GM10248 (cell line): Measurements from ENCODE around the gene ITPR1.

Experiments used
- CTCF ChIA-PET: fragments of 300-600 bp; sonication (Branson Sonifier 250); formaldehyde crosslinking; extraction: SDS; loops from one replicate; lab custom pipeline; 2021; ENCODE audit warnings: antibody characterized with exemption; lab: Yijun Ruan, JAX
- POLR2A ChIA-PET: fragments of 350-650 bp; sonication (Branson Sonifier 250); formaldehyde crosslinking; extraction: SDS; loops from one replicate; lab custom pipeline; 2020; ENCODE audit warnings: antibody characterized with exemption; lab: Yijun Ruan, JAX
- DNase-seq: peaks from one replicate; pipeline ENCODE4 v3.0.0; 2012; ENCODE audit errors: extremely low spot score
- CTCF ChIP-seq: IDR thresholded peaks from 2 replicates; pipeline ENCODE4 v1.5.1; 2012; ENCODE audit warnings: mild to moderate bottlenecking, low read depth; ENCODE audit errors: extremely low read depth, missing control alignments, control extremely low read depth

Gene ITPR1

GRCh38 chr3:4822568-4822967 lies 329.4 kb downstream of the ITPR1 start:
- CTCF ChIA-PET = interaction anchor here (1.2 kb wide), 1 partner anchor 158 kb away, joined by 3 read pairs; no protein-coding TSS in a partner anchor
- no peak for DNase-seq
- POLR2A ChIA-PET = interaction anchor here (0.6 kb wide), 1 partner anchor 156 kb away, joined by 3 read pairs; no protein-coding TSS in a partner anchor
- no peak for TF ChIP-seq CTCF

GRCh38 chr3:4823385-4823784 lies 330.2 kb downstream of the ITPR1 start:
- no peak for TF ChIP-seq CTCF
- POLR2A ChIA-PET = no interaction called here
- DNase-seq = no peak
- CTCF ChIA-PET = interaction anchor here (0.8 to 1.2 kb wide), 3 partner anchors 12 to 102 kb away, joined by 3 to 4 read pairs (median 3); no protein-coding TSS in a partner anchor

DNA sequence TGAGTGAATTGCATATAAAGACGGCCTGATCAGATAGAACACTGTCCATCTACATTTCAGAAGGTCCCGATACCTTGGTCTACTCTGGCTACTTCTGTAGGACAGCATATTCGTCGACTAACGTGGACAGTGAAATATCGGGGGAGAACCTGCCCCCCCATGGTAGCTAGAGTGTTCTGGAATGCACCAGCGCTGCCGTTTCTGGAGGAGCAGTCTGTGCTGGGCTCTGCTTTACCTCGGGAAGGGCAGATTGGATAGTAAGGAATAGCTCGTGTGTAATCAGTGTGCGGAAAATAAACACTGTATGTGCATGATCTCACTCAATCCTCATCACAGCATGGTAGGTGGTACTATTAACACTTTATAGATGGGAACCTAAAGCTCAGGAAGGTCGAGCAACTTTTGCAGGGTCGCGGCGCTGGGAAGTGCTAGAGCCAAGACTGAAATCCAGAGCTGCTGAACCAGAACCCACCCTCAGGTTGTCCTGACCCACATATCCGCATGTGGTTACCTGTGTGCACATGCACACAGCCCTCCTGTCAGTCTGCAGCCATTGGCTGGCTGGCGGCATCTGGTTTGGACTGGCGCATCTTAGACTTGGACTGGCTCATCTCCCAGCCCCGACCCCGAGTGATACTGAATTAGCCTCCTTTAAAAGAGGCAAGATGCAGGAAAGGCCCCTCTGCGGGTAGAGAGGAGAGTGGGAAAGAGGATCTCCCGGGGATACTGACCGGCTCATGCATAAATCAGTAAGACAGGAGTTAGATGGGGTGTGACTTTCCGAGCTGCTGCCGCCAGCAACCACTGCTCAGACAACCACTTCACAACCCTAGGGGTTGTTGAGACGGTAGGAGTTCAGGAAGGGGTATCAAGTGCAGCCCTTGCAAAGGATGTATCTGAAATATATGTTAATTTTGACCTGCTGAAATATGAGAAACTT lies 331.1 kb downstream of the ITPR1 start:
- POLR2A ChIA-PET = no interaction called here
- no peak for DNase-seq
- TF ChIP-seq CTCF = no peak
- CTCF ChIA-PET = interaction anchor here (0.8 to 5.0 kb wide), 7 partner anchors 9 to 112 kb away, joined by 3 to 24 read pairs (median 4); no protein-coding TSS in a partner anchor

DNA sequence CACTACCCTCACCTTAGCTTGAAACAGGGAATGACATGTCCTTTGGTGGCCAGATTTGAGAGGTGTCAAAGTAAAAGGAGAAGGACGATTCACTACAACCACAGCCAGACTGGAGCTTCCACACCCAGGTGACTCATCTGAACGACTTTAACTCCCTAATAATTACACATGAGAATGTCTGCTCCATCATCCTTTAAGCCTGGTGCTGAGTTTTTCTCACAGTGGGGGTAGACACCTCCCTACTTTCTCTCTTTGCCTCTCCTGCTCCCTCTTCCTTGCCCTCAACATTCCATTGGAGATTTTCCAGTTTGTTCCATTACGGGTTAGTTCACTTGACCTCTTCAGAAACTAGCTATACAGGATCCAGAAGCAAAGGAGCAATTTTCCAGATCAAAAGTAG lies 331.8 kb downstream of the ITPR1 start:
- CTCF ChIA-PET = interaction anchor here (1.0 to 5.0 kb wide), 6 partner anchors 9 to 113 kb away, joined by 3 to 24 read pairs (median 4); no protein-coding TSS in a partner anchor
- TF ChIP-seq CTCF = no peak
- no peak for DNase-seq
- POLR2A ChIA-PET = no interaction called here

- ChIA-PET CTCF (interaction anchor here (0.7 to 5.0 kb wide), 9 partner anchors 8 to 157 kb away, joined by 3 to 24 read pairs (median 3); no protein-coding TSS in a partner anchor), POLR2A (interaction anchor here (0.6 kb wide), 1 partner anchor 73 kb away, joined by 3 read pairs; no protein-coding TSS in a partner anchor)
- DNase-seq = no peak
- no peak for TF ChIP-seq CTCF
These were observed 332.5 kb downstream of the ITPR1 start for GRCh38 chr3:4825436-4826236.
